Dermis microvascular lymphatic vessel endothelial cell (primary cell): ENCODE results near the gene PKDREJ. TPM values are rescaled to one million over a fixed set of nuclear protein-coding genes. Genes with fewer than 3 reads are reported as not detected.
A peak's percentile ranks its signal among the peaks of the same experiment; 100 is the strongest.

Experiments
- DNase-seq, 2 donors: peaks; one replicate each; pipeline versions ENCODE4 v3.0.0 to v3.0.0-alpha.2; 2010; ENCODE audit warnings: low read depth in 2 of 2
- total RNA-seq: library from RNA; depleted of rRNA; stranded (reverse); fragments of >200 nt; gene quantifications from 2 replicates; pipeline ENCODE4 v1.2.1, GENCODE V29; 2014

The PKDREJ gene
- total RNA-seq, 1 donor from 2014 or later, result not detected

- no peak for DNase-seq
These were observed 25.6 kb downstream of the PKDREJ start for GRCh38 chr22:46237453-46238124.

DNA sequence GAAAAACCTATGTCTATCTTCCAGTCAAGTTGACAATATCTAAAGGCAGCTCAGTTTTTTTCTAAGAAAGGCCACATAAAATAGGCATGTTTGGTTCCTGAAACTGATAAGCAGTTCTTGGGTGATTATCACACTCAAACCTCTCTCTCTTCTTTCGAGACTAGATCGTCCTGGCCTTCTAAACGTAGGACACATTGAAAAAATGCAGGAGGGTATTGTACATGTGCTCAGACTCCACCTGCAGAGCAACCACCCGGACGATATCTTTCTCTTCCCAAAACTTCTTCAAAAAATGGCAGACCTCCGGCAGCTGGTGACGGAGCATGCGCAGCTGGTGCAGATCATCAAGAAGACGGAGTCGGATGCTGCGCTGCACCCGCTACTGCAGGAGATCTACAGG is 28.2 kb downstream of the PKDREJ start:
- DNase-seq, result no peak

DNA sequence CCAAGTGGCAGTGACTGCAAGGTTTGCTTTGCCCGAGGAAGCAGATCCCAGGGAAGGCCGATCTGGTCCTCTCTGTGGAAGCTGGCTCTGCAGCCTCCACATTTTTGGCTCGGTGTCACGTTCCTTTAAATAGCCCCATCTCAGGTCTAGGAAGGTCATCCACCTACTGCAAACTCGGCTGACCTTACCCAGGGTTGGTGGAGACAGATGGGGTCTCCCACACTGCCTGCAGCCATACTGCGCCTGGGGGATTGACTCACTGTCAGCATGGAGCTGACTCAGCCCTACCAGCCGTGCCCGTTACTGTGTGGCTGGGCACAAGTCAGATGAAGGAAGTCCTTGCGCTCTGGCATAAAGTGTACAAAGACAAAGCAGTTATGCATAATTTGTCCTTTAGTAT is 29.9 kb downstream of the PKDREJ start:
- DNase-seq, result peak; percentile 21 to 62

DNA sequence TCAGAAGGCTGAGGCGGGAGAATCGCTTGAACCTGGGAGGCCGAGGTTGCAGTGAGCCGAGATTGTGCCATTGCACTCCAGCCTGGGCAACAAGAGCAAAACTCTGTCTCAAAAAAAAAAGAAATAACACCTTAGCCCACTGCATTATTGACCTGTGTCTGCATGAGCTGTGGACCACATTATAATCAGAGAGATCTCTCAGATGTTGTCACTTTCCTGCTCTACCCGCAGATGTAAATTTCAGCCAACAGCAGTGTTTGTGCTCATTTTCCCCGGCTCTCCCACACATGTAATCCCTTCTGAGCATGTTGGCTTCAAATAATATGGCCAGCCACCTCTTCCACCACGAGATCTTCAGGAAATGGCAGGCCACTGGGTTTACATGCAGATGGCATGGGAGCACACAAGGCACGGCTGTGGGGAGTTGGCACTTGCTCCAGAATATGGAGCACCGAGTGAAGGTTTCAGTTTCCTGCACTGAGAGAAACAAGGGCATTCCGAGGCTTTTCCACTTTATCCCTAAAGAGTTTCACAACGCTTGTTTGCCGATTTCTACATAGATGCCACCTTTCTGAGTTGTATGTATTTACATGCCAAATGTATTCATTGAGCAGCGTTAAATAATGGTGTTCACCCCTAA is 32.8 kb downstream of the PKDREJ start:
- no peak for DNase-seq

DNA sequence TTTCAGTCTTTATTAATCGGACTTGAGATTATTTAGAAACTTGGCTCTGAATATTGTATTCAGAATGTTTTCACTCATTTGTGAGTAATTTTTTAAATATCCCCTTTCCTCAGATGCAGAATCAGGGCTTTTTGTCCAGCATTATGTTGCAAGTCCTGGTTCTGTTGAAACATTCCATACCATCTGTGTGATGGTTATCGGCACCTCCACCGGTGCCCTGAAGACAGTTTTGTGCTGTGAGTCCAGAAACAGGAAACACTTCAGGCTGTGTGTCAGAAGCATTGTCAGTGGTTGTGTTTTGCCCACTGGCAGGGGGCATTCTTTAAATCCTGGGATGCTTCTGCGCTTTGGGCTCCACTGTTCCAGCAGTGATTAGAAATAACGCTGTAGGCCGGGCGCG is 33.4 kb downstream of the PKDREJ start:
- no peak for DNase-seq

DNA sequence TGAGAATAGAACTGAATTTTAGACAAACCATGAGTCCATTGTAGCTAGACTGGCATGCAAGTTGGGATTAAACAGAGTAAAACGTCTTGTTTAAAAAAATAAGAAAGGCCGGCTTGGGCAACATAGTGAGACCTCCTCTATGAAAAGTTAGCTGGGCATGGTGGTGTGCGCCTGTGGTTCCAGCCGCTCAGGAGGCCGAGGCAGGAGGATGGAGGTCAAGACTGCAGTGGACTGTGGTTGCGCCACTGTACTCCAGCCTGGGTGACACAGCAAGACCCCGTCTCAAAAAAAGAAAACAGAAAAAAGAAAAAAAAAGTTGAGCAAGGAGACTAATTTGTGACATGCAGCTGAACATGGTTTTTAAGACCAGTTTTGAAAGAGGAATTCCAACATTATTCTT is 36.6 kb downstream of the PKDREJ start:
- DNase-seq, result no peak

DNA sequence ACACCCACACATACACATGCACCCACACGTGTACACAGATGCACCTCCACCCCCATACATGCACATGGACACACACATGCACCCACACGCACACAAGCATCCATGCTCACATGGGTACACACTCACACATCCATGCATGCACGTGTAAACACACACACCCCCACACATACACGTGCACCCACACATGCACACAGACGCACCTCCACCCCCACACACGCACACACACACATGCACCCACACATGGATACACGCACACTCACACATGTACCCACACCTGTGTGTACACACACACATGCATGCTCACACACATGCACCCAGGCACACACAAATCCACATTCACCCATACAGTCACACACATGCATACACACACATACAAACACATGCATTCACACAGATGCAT is 37.5 kb downstream of the PKDREJ start:
- no peak for DNase-seq

DNA sequence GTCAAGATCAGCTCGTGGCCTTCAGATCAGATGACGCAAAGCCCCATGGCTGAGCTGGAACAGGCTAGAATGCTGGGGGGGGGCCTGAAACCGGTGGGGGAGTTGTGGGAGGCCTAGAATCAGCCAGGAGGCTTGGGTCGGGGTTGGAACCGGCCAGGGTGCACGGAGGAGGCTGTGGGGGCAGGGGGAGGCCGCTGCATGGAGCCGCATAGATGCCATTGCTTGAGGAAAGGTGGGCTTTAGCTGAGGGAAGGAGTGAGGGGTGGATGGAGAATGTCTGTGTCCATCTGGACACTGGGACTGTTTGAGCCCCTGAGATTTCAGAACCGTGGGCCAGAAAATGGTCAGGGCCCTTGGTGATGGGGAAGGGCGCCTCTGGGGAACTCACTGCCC is 38.2 kb downstream of the PKDREJ start:
- no peak for DNase-seq

DNA sequence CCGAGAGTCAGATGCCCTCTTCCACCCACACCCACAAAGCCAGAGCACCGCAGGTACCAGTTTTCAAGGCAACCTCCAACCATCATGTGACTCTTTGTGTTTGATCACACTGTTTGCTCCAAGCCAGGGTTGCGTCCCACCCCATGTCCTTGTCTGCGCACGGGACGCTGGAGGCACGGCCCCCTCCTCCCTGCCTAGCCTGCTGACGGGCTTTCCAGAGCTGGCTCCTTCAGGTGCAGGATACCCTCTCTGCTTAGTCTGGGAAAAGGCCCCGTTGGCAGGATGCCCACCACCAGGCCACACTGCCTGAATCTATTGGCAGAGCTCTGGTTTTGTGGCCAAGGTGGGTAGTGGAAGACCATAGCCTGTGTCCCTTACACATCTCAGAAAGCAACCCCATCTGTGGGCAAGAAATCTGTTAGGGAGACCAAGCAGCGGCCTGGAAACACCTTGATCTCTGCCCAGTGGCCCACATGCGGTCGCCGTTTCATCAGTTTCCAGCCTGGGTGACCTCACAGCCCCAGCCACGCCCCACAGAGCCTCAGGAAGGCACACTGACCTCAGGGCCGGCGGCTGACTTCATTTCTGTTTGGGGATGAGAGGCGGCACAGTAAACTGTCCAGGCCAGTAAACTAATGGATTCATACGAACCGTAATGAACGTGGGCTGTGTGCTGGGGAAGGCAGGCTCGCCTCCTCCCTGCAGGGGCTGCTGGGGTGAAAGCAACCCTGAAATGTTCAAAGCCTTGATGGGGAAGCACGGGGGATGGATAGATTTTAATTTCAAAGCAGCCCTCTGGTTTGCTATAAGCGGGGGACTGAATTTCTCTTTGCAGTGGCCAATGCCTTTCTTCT is 38.9 kb downstream of the PKDREJ start:
- peak; percentile 34 to 50 for DNase-seq

GRCh38 chr22:46220921-46221320 is 42.2 kb downstream of the PKDREJ start:
- peak in 1 of 2 donors; percentile 12 for DNase-seq

GRCh38 chr22:46219636-46220035 is 43.5 kb downstream of the PKDREJ start:
- peak in 1 of 2 donors; percentile 3 for DNase-seq

GRCh38 chr22:46214616-46215015 is 48.5 kb downstream of the PKDREJ start:
- DNase-seq, result no peak

GRCh38 chr22:46214149-46214548 is 49.0 kb downstream of the PKDREJ start:
- no peak for DNase-seq

GRCh38 chr22:46213052-46213451 is 50.1 kb downstream of the PKDREJ start:
- DNase-seq, result no peak

- no peak for DNase-seq
These were observed 50.9 kb downstream of the PKDREJ start for GRCh38 chr22:46212195-46212594.

DNA sequence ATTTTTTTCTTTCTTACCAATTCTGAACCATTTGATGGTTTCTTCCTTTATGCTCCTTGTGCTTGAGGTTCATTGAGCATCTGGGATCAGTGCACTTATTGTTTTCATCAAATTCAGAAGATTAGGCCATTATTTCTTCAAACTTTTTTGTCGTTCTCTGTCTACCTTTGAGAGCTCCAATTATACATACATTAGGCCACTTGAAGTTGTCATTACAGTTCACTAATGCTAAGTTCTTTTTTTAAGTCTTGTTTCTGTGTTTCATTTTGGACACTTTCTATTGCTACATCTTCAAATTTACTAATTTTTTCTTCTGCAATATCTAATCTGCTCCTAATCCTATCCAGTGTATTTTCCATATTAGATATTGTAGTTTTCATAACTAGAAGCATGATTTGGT is 53.9 kb downstream of the PKDREJ start:
- no peak for DNase-seq

Other genes with a start within 250 kb of the PKDREJ start
- gene PPARA, start 112.8 kb downstream of the PKDREJ start, total RNA-seq, result 6.8 and 7.1 TPM in 2 replicates
- 8.0 and 11.0 TPM in 2 replicates for gene CDPF1, start 13.1 kb downstream of the PKDREJ start, total RNA-seq
- gene TTC38, start 4.7 kb upstream of the PKDREJ start, total RNA-seq, result 19.4 and 27.1 TPM in 2 replicates
- gene GTSE1, start 33.5 kb upstream of the PKDREJ start, total RNA-seq, result 3.4 and 6.3 TPM in 2 replicates
- gene TRMU, start 72.4 kb upstream of the PKDREJ start, total RNA-seq, result 16.3 and 19.5 TPM in 2 replicates